HepG2 (cell line): ENCODE measurements around the gene SH3GLB2. TPM values are rescaled to one million over a fixed set of nuclear protein-coding genes. Genes with fewer than 3 reads are reported as not detected.

Experiments used
- BORCS8-MEF2B ChIP-seq: sonication (generic); formaldehyde crosslinking; IDR thresholded peaks from 2 replicates; pipeline ENCODE4 v1.8.0; 2022; ENCODE audit warnings: mild to moderate bottlenecking, missing genetic modification reagents
- DNMT1 ChIP-seq: sonication (generic); formaldehyde crosslinking; IDR thresholded peaks from 2 replicates; pipeline ENCODE4 v1.5.1; 2020; ENCODE audit warnings: mild to moderate bottlenecking, missing genetic modification reagents
- ERF ChIP-seq: IDR thresholded peaks from 2 replicates; pipeline ENCODE4 v1.6.1; 2018; ENCODE audit warnings: missing biosample characterization, missing genetic modification reagents
- FIP1L1 ChIP-seq: fragments of 200-400 bp; formaldehyde crosslinking; IDR thresholded peaks from 2 replicates; pipeline ENCODE4 v1.6.1; 2018; ENCODE audit warnings: low read depth, mild to moderate bottlenecking, low read length, moderate library complexity, borderline replicate concordance; ENCODE audit not compliant: insufficient read depth
- GMEB1 ChIP-seq: sonication (generic); formaldehyde crosslinking; IDR thresholded peaks from 2 replicates; pipeline ENCODE4 v1.5.1; 2020; ENCODE audit warnings: missing genetic modification reagents, mild to moderate bottlenecking, borderline replicate concordance
- HINFP ChIP-seq: sonication (generic); formaldehyde crosslinking; IDR thresholded peaks from 2 replicates; pipeline ENCODE4 v1.4.0; 2020; ENCODE audit warnings: low read depth, mild to moderate bottlenecking, missing genetic modification reagents
- HOXA9 ChIP-seq: sonication (generic); formaldehyde crosslinking; IDR thresholded peaks from 2 replicates; pipeline ENCODE4 v1.8.1; 2022; ENCODE audit warnings: missing genetic modification reagents, mild to moderate bottlenecking, moderate library complexity, borderline replicate concordance
- JUN ChIP-seq: sonication (generic); formaldehyde crosslinking; IDR thresholded peaks from 2 replicates; pipeline ENCODE4 v1.4.0; 2020; ENCODE audit warnings: mild to moderate bottlenecking, missing genetic modification reagents
- MED13 ChIP-seq: sonication (generic); formaldehyde crosslinking; IDR thresholded peaks from 2 replicates; pipeline ENCODE4 v1.5.0; 2020; ENCODE audit warnings: missing genetic modification reagents
- MYC ChIP-seq: sonication (generic); formaldehyde crosslinking; IDR thresholded peaks from 2 replicates; pipeline ENCODE4 v1.9.0; 2021; ENCODE audit warnings: missing genetic modification reagents, borderline replicate concordance
- NFE2L2 ChIP-seq: fragments of 150-350 bp; IDR thresholded peaks from 2 replicates; pipeline ENCODE4 v1.6.1; 2014; ENCODE audit warnings: low read length
- NR2F2 ChIP-seq: IDR thresholded peaks from 2 replicates; pipeline ENCODE4 v1.6.1; 2012; ENCODE audit warnings: low read depth, inconsistent platforms, borderline replicate concordance
- PAX8 ChIP-seq: sonication (generic); formaldehyde crosslinking; IDR thresholded peaks from 2 replicates; pipeline ENCODE4 v1.8.0; 2022; ENCODE audit warnings: mild to moderate bottlenecking, missing genetic modification reagents, borderline replicate concordance
- PBX3 ChIP-seq: sonication (generic); formaldehyde crosslinking; IDR thresholded peaks from 2 replicates; pipeline ENCODE4 v1.8.1; 2023; ENCODE audit warnings: missing genetic modification reagents, inconsistent platforms, borderline replicate concordance
- SP140L ChIP-seq: sonication (generic); formaldehyde crosslinking; IDR thresholded peaks from 2 replicates; pipeline ENCODE4 v1.4.0; 2020; ENCODE audit warnings: missing genetic modification reagents, borderline replicate concordance
- SPEN ChIP-seq: sonication (generic); formaldehyde crosslinking; IDR thresholded peaks from 2 replicates; pipeline ENCODE4 v1.5.1; 2020; ENCODE audit warnings: low read depth, mild to moderate bottlenecking, missing genetic modification reagents
- TMF1 ChIP-seq: sonication (generic); formaldehyde crosslinking; IDR thresholded peaks from 2 replicates; pipeline ENCODE4 v1.8.1; 2022; ENCODE audit warnings: low read depth, missing genetic modification reagents
- ZBTB14 ChIP-seq: sonication (generic); formaldehyde crosslinking; IDR thresholded peaks from 2 replicates; pipeline ENCODE4 v1.4.0; 2020; ENCODE audit warnings: missing genetic modification reagents
- ZNF124 ChIP-seq: sonication (generic); formaldehyde crosslinking; IDR thresholded peaks from 2 replicates; pipeline ENCODE4 v1.4.0; 2020; ENCODE audit warnings: missing genetic modification reagents
- ZNF282 ChIP-seq: fragments of 450-650 bp; IDR thresholded peaks from 2 replicates; pipeline ENCODE4 v1.6.1; 2018; ENCODE audit not compliant: partially characterized antibody
- ZNF572 ChIP-seq: sonication (generic); formaldehyde crosslinking; IDR thresholded peaks from 2 replicates; pipeline ENCODE4 v1.5.1; 2020; ENCODE audit warnings: mild to moderate bottlenecking, missing genetic modification reagents
- polyA plus RNA-seq, 8 experiments: library from polyadenylated mRNA; depleted of rRNA in 3 of 8; stranded (reverse) in 7 of 8; unstranded in 1 of 8; fragments of >200 nt; fragmentation: Illumina TruSeq in 4 of 8; extraction: Trizol in 4 of 8; gene quantifications; 2 replicates each; pipeline versions ENCODE4 v1.2.1 to v1.2.3, GENCODE V29; 2011 to 2016; ENCODE audit warnings: low read depth in 4 of 8, missing spikeins in 1 of 8, mixed read lengths in 1 of 8; ENCODE audit not compliant: insufficient read depth in 1 of 8
- total RNA-seq, 5 experiments: library from RNA; depleted of rRNA; stranded (reverse); fragments of >200 nt; fragmentation: Illumina TruSeq; extraction: Trizol; gene quantifications; 2 replicates each; pipeline ENCODE4 v1.2.3, GENCODE V29; 2016; ENCODE audit warnings: low read depth in 1 of 5

Gene SH3GLB2
- total and polyA plus RNA-seq, 2 of the 13 experiments (the other 11 are each of a cell fraction or from before 2014, with no cell fraction given), result 24.0 to 40.6 TPM

GRCh38 chr9:129036241-129036922 is 8.3 kb upstream of the SH3GLB2 start, which contains the start of gene MIGA2 (continued):
- TF ChIP-seq FIP1L1, result no peak
- TF ChIP-seq PBX3 (CRISPR knock-in tag), result no peak
- TF ChIP-seq NR2F2, result no peak
- peak; percentile 95 for TF ChIP-seq ZNF572 (CRISPR knock-in tag)
- TF ChIP-seq NFE2L2, result no peak
- TF ChIP-seq MED13, result no peak
- TF ChIP-seq ZBTB14 (CRISPR knock-in tag), result no peak
- no peak for TF ChIP-seq ZNF282
- TF ChIP-seq HINFP, result no peak; the same call in 1 of the 2 replicates
- TF ChIP-seq ERF (CRISPR knock-in tag), result 0 out of 2 replicates have a peak, but pooled peaks have one; percentile 52
- no peak for TF ChIP-seq JUN
- TF ChIP-seq SPEN (CRISPR knock-in tag), result no peak
- no peak for TF ChIP-seq TMF1
- TF ChIP-seq PAX8 (CRISPR knock-in tag), result no peak
- no peak; the same call in 1 of the 2 replicates for TF ChIP-seq ZNF124
- no peak for TF ChIP-seq DNMT1
- TF ChIP-seq BORCS8-MEF2B, result no peak
- peak; percentile 37; the same call in 1 of the 2 replicates for TF ChIP-seq MYC (CRISPR knock-in tag)
- TF ChIP-seq GMEB1, result no peak; the same call in none of the 2 replicates
- no peak for TF ChIP-seq SP140L (CRISPR knock-in tag)
- TF ChIP-seq HOXA9, result no peak
